IPS-NIHi7 (cell line): Measurements from ENCODE around the gene PKHD1.

Source experiments
- DNase-seq: peaks from one replicate; pipeline ENCODE4 v3.0.0; 2012; ENCODE audit warnings: mixed read lengths; ENCODE audit errors: extremely low spot score

PKHD1 gene

GRCh38 chr6:51702851-51703250 is 384.6 kb downstream of the PKHD1 start:
- no peak for DNase-seq

- DNase-seq: no peak
These were observed 402.8 kb downstream of the PKHD1 start for GRCh38 chr6:51684603-51685002.

GRCh38 chr6:51684038-51684437 is 403.4 kb downstream of the PKHD1 start:
- no peak for DNase-seq

GRCh38 chr6:51678905-51679620 is 408.4 kb downstream of the PKHD1 start:
- DNase-seq: no peak

GRCh38 chr6:51678274-51678673 is 409.1 kb downstream of the PKHD1 start:
- DNase-seq: no peak

- no peak for DNase-seq
These were observed 411.5 kb downstream of the PKHD1 start for GRCh38 chr6:51675922-51676275.

- no peak for DNase-seq
These were observed 412.1 kb downstream of the PKHD1 start for GRCh38 chr6:51675020-51675921.

GRCh38 chr6:51663525-51663924 is 423.9 kb downstream of the PKHD1 start:
- no peak for DNase-seq

GRCh38 chr6:51660767-51661166 is 426.6 kb downstream of the PKHD1 start:
- DNase-seq: no peak

GRCh38 chr6:51657491-51657890 is 429.9 kb downstream of the PKHD1 start:
- DNase-seq: no peak

- no peak for DNase-seq
These were observed 431.9 kb downstream of the PKHD1 start for GRCh38 chr6:51655517-51655916.

GRCh38 chr6:51654647-51655046 is 432.8 kb downstream of the PKHD1 start:
- no peak for DNase-seq

GRCh38 chr6:51651132-51651817 is 436.1 kb downstream of the PKHD1 start:
- no peak for DNase-seq

- no peak for DNase-seq
These were observed 438.6 kb downstream of the PKHD1 start for GRCh38 chr6:51648774-51649173.

- no peak for DNase-seq
These were observed 439.2 kb downstream of the PKHD1 start for GRCh38 chr6:51648236-51648635.

GRCh38 chr6:51644426-51644825 is 443.0 kb downstream of the PKHD1 start:
- no peak for DNase-seq

- no peak for DNase-seq
These were observed 447.4 kb downstream of the PKHD1 start for GRCh38 chr6:51640021-51640420.

GRCh38 chr6:51633424-51633823 is 454.0 kb downstream of the PKHD1 start:
- no peak for DNase-seq

GRCh38 chr6:51630011-51630410 is 457.4 kb downstream of the PKHD1 start:
- DNase-seq: no peak

- DNase-seq: no peak
These were observed 461.0 kb downstream of the PKHD1 start for GRCh38 chr6:51626391-51626790.

GRCh38 chr6:51625566-51625965 is 461.8 kb downstream of the PKHD1 start:
- no peak for DNase-seq

- DNase-seq: no peak
These were observed 466.4 kb downstream of the PKHD1 start for GRCh38 chr6:51620971-51621370.
